Amniotic stem cell (primary cell): ENCODE results near the gene SPATA31A5.
"Not testable (repeated sequence)": the region's sequence is repeated elsewhere in the genome, so short reads cannot be mapped to it uniquely, and the experiment has no call there.

ENCODE experiments used
- DNase-seq: peaks from one replicate; lab custom pipeline; 2025; lab: John Stamatoyannopoulos, UW

SPATA31A5 gene

GRCh38 chr9:60914107-60914506 is at the start of gene SPATA31A5:
SPATA31A5 (plus strand) TSS chr9:60914407; CDS start chr9:60914436, 29 bp downstream.
- not testable (repeated sequence) for DNase-seq

- not testable (repeated sequence) for DNase-seq
These were observed 48.8 kb downstream of the SPATA31A5 start for GRCh38 chr9:60962990-60963350.

GRCh38 chr9:60966382-60966781 is 52.2 kb downstream of the SPATA31A5 start:
- not testable (repeated sequence) for DNase-seq
